HG03378 (cell line): Measurements from ENCODE around the gene MLYCD.

Source experiments
- ATAC-seq: cut with Tn5 transposase; IDR thresholded peaks from one replicate; pipeline ENCODE4 v1.9.1; 2021; ENCODE audit warnings: mild to moderate bottlenecking, moderate library complexity; ENCODE audit not compliant: unreplicated experiment

Gene MLYCD

GRCh38 chr16:83967838-83968305 is 69.0 kb downstream of the MLYCD start, which contains the start of gene NECAB2:
Gene NECAB2 (plus strand): TSS chr16:83968244. CDS start chr16:83968649, 405 bp downstream.
- no peak for ATAC-seq

- ATAC-seq: no peak
These were observed 69.5 kb downstream of the MLYCD start for GRCh38 chr16:83968306-83968851.

GRCh38 chr16:83968891-83969649 is 70.2 kb downstream of the MLYCD start:
- ATAC-seq: no peak

GRCh38 chr16:83969771-83970429 is 71.0 kb downstream of the MLYCD start:
- no peak for ATAC-seq

- ATAC-seq: no peak
These were observed 71.5 kb downstream of the MLYCD start for GRCh38 chr16:83970430-83970815.

- ATAC-seq: no peak
These were observed 72.5 kb downstream of the MLYCD start for GRCh38 chr16:83971165-83972130.

GRCh38 chr16:83972256-83973008 is 73.5 kb downstream of the MLYCD start:
- ATAC-seq: no peak

- no peak for ATAC-seq
These were observed 74.2 kb downstream of the MLYCD start for GRCh38 chr16:83973077-83973476.

- no peak for ATAC-seq
These were observed 74.9 kb downstream of the MLYCD start for GRCh38 chr16:83973581-83974385.

GRCh38 chr16:83974475-83974874 is 75.6 kb downstream of the MLYCD start:
- ATAC-seq: no peak

GRCh38 chr16:83975590-83976260 is 76.8 kb downstream of the MLYCD start:
- no peak for ATAC-seq
